H1 (cell line): ENCODE measurements around the gene TCF7L2. TPM values are rescaled to one million over a fixed set of nuclear protein-coding genes. Genes with fewer than 3 reads are reported as not detected.

ENCODE experiments used
- GABPA ChIP-seq: IDR thresholded peaks from 2 replicates; pipeline ENCODE4 v1.6.1; 2011; ENCODE audit warnings: mild to moderate bottlenecking, low read length, moderate library complexity, borderline replicate concordance; ENCODE audit not compliant: insufficient read depth
- HDAC2 ChIP-seq, 2 experiments: fragments of 300-600 bp in 1 of 2; sonication (generic) in 1 of 2; IDR thresholded peaks; 2 replicates each; pipeline ENCODE4 v1.6.1; 2011 to 2012; ENCODE audit warnings: low read depth in 2 of 2, low read length in 2 of 2, mild to moderate bottlenecking in 2 of 2, moderate library complexity in 2 of 2, borderline replicate concordance in 1 of 2, inconsistent platforms in 1 of 2
- KDM4A ChIP-seq: IDR thresholded peaks from one replicate; pipeline ENCODE4 v1.7.1; 2012; ENCODE audit warnings: low read depth, mild to moderate bottlenecking, moderate library complexity, low read length, inconsistent platforms; ENCODE audit not compliant: severe bottlenecking
- RAD21 ChIP-seq, 2 experiments: IDR thresholded peaks in 1 of 2; conservative IDR thresholded peaks in 1 of 2; 2 replicates each; pipeline ENCODE4 v1.6.1; 2011; ENCODE audit warnings: low read depth in 2 of 2, low read length in 2 of 2, improper control_type of control experiment in 1 of 2, inconsistent platforms in 1 of 2, mild to moderate bottlenecking in 1 of 2, moderate library complexity in 1 of 2
- SAP30 ChIP-seq: fragments of 300-600 bp; sonication (generic); IDR thresholded peaks from 2 replicates; pipeline ENCODE4 v1.7.1; 2012; ENCODE audit warnings: low read length, moderate library complexity, mild to moderate bottlenecking, inconsistent platforms; ENCODE audit not compliant: insufficient read depth, insufficient replicate concordance
- TEAD4 ChIP-seq: IDR thresholded peaks from 2 replicates; pipeline ENCODE4 v1.6.1; 2012; ENCODE audit warnings: low read depth, low read length, inconsistent platforms, mixed read lengths
- polyA plus RNA-seq, 7 experiments: library from polyadenylated mRNA; depleted of rRNA in 3 of 7; stranded (reverse) in 5 of 7; unstranded in 2 of 7; fragments of >200 nt in 5 of 7; fragments of 200-250 nt in 2 of 7; gene quantifications; 1 replicate in 5 of 7; 2 replicates in 1 of 7; 4 replicates in 1 of 7; pipeline versions ENCODE4 v1.2.1 to v1.2.3, GENCODE V29; 2011 to 2013; ENCODE audit warnings: missing spikeins in 2 of 7, mixed read lengths in 2 of 7
- total RNA-seq: library from RNA; stranded (reverse); fragmentation: NEBNext Ultra II Directional; extraction: Animal tissue kit (Norgen Biotek cat#: 25700); gene quantifications from 2 replicates; pipeline ENCODE4 v1.2.1, GENCODE V29; 2021
- TF ChIP-seq, protein P1 (sequence below), 3 experiments: IDR thresholded peaks; 1 replicate in 2 of 3; 2 replicates in 1 of 3; pipeline versions ENCODE4 v1.5.1 to v1.6.1; 2011; ENCODE audit warnings: low read length in 3 of 3, mild to moderate bottlenecking in 3 of 3, inconsistent platforms in 2 of 3, low read depth in 1 of 3, moderate library complexity in 1 of 3; ENCODE audit not compliant: insufficient read depth in 1 of 3; ENCODE audit errors: control extremely low read depth in 1 of 3
- TF ChIP-seq, protein P2 (sequence below): IDR thresholded peaks from 2 replicates; pipeline ENCODE4 v1.6.1; 2012; ENCODE audit warnings: inconsistent platforms

The TCF7L2 gene
- total and polyA plus RNA-seq, 2 of the 8 experiments (the other 6 are each of a cell fraction or from before 2014, with no cell fraction given): 33.9 to 67.3 TPM

DNA sequence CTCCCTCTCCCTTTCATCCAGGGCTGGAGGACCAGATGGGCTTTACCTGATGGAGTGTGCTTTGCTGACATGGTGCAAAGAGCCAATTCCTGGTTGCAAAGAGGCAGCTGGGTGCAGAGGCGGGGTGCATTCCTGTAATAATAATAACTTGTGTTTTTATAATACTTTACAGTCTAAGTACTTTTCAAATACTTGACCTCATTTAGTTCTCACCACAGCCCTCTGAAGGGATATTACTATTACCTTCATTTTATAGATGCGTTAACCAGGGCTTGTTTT lies 70.4 kb downstream of the TCF7L2 start (continued):
- TF ChIP-seq, protein P1, sequence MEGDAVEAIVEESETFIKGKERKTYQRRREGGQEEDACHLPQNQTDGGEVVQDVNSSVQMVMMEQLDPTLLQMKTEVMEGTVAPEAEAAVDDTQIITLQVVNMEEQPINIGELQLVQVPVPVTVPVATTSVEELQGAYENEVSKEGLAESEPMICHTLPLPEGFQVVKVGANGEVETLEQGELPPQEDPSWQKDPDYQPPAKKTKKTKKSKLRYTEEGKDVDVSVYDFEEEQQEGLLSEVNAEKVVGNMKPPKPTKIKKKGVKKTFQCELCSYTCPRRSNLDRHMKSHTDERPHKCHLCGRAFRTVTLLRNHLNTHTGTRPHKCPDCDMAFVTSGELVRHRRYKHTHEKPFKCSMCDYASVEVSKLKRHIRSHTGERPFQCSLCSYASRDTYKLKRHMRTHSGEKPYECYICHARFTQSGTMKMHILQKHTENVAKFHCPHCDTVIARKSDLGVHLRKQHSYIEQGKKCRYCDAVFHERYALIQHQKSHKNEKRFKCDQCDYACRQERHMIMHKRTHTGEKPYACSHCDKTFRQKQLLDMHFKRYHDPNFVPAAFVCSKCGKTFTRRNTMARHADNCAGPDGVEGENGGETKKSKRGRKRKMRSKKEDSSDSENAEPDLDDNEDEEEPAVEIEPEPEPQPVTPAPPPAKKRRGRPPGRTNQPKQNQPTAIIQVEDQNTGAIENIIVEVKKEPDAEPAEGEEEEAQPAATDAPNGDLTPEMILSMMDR (IDR thresholded peaks at IDR 0.05; ENCODE audit: control extremely low read depth in 1 of 3, insufficient read depth in 1 of 3, low read depth in 1 of 3, low read length in 3 of 3): no peak
- TF ChIP-seq, protein P2, sequence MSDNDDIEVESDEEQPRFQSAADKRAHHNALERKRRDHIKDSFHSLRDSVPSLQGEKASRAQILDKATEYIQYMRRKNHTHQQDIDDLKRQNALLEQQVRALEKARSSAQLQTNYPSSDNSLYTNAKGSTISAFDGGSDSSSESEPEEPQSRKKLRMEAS: no peak
- no peak for TF ChIP-seq RAD21 (IDR thresholded peaks at IDR 0.05 in 1 of 2, conservative IDR thresholded peaks at IDR 0.05 in 1 of 2; ENCODE audit: low read depth in 2 of 2, low read length in 2 of 2)
- no peak for TF ChIP-seq KDM4A
- no peak for TF ChIP-seq TEAD4
- no peak for TF ChIP-seq HDAC2 (IDR thresholded peaks at IDR 0.05; ENCODE audit: borderline replicate concordance in 1 of 2, low read depth in 2 of 2, low read length in 2 of 2)
- TF ChIP-seq GABPA: no peak
- TF ChIP-seq SAP30: no peak
